Measurements from ENCODE around the gene PDE2A.

PDE2A gene

GRCh38 chr11:72627594-72628281, 46.5 kb downstream of the PDE2A start:
- no peaks in the 10 kb centered on the region for H3K36me3 ChIP-seq (ENCODE audit: insufficient read depth, low read length)
- no peak overlapping the region for H3K9ac ChIP-seq (ENCODE audit: low read depth, low read length)
- no peaks in the 10 kb centered on the region for H3K4me1 ChIP-seq (ENCODE audit: insufficient read depth, low read length)
- peaks cover 18% of the 10 kb centered on the region for H3K27me3 ChIP-seq (ENCODE audit: insufficient read depth, low read length, poor library complexity)
- H3K9me3 ChIP-seq (ENCODE audit: insufficient read depth, low read length, severe bottlenecking): no peaks in the 10 kb centered on the region
- DNase-seq: no peak
- H3K27ac ChIP-seq (ENCODE audit: low read length): no peak overlapping the region
- H3K4me2 ChIP-seq (ENCODE audit: insufficient read depth, low read length): no peak overlapping the region
- no peaks in the 10 kb centered on the region; the same call in none of the 2 replicates for H4K20me1 ChIP-seq (ENCODE audit: insufficient read depth, low read length)
- H3K4me3 ChIP-seq (ENCODE audit: low read depth in 1 of 2, low read length in 2 of 2): no peak overlapping the region
- no peaks in the 10 kb centered on the region for H3K79me2 ChIP-seq (ENCODE audit: insufficient read depth, low read length)
- TF ChIP-seq EZH2 (IDR thresholded peaks at IDR 0.05; ENCODE audit: borderline replicate concordance, low read depth, low read length, severe bottlenecking): no peak
- no peak for TF ChIP-seq CTCF (IDR thresholded peaks at IDR 0.05; ENCODE audit: borderline replicate concordance, extremely low read depth, low read length, poor library complexity, severe bottlenecking)
- ATAC-seq (ENCODE audit: insufficient read depth, low read depth): no peak
- H2AFZ ChIP-seq (ENCODE audit: low read depth, low read length): no peak overlapping the region

DNA sequence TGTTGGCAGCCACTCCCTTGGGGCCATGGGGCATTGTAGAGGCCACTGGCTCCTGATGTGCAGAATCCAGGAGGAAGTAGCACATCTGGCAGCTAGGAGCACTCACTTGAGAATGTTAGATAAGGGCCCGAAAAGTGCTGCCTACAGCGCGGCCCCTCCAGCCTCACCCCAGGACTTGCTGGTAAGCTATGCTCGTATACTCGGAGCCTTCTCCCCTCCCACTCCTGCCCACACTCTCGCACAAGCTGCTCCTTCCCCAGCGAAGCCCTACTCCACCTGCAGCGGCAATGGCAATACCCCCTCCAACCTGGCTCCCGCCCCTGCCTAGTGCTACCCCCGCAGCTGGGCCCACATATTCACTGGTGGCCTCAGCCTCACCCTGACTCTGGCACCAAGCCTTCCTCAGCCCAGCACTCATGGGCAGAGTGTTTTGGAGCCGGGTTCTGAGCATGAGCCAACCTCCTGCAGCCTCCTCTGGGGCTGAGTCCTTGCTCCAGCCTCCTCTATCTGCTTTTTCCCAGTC, 47.7 kb downstream of the PDE2A start:
- Histone ChIP-seq H3K4me2 (ENCODE audit: insufficient read depth, low read length) (no peak overlapping the region), H3K9me3 (ENCODE audit: insufficient read depth, low read length, severe bottlenecking) (no peaks in the 10 kb centered on the region), H3K27ac (ENCODE audit: low read length) (no peak overlapping the region), H3K9ac (ENCODE audit: low read depth, low read length) (no peak overlapping the region), H3K79me2 (ENCODE audit: insufficient read depth, low read length) (no peaks in the 10 kb centered on the region), H2AFZ (ENCODE audit: low read depth, low read length) (no peak overlapping the region), H3K27me3 (ENCODE audit: insufficient read depth, low read length, poor library complexity) (peaks cover 18% of the 10 kb centered on the region), H3K4me1 (ENCODE audit: insufficient read depth, low read length) (no peaks in the 10 kb centered on the region), H3K4me3 (ENCODE audit: low read depth in 1 of 2, low read length in 2 of 2) (no peak overlapping the region), H3K36me3 (ENCODE audit: insufficient read depth, low read length) (no peaks in the 10 kb centered on the region), H4K20me1 (ENCODE audit: insufficient read depth, low read length) (0 out of 2 replicates have a peak, but pooled peaks cover under 1% of the 10 kb centered on the region)
- no peak for TF ChIP-seq EZH2 (IDR thresholded peaks at IDR 0.05; ENCODE audit: borderline replicate concordance, low read depth, low read length, severe bottlenecking)
- no peak for TF ChIP-seq CTCF (IDR thresholded peaks at IDR 0.05; ENCODE audit: borderline replicate concordance, extremely low read depth, low read length, poor library complexity, severe bottlenecking)
- ATAC-seq (ENCODE audit: insufficient read depth, low read depth): no peak
- DNase-seq: no peak

DNA sequence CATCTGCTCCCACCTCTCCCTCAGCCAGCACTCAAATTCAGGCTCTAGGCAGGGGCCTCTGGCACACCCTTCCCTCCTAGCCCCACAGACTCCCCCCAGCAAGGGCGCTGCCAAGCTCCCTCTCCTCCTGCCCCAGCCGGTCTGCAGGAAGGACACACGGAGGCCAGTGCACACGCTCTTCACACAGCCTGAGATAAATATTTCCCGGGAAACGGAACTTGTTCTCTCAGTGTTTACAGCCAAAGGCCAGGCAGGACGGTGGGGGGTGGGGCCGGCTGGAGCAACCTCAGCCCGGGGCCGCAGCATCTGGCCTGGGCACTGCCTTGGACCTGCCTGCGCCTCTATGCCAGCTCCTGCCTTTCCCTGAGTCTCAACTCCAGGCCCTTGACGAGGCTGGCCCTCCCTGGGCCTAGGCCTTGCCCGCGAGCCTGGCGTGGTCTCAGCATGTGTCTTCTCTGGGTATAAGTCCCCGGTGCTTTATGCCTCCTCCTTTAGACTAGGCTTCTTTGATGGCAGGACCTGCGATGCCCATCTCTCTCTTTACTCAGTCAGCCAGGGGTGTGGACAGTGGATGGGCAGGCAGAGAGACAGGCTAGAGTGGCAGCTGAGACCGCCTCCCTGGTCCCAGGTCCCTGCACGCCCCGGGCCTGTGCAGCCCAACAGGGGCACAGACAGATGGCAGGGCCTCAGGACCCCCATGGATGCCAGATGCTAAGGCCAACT, 48.4 kb downstream of the PDE2A start:
- H3K4me1 ChIP-seq (ENCODE audit: insufficient read depth, low read length): no peaks in the 10 kb centered on the region
- DNase-seq: no peak
- ATAC-seq (ENCODE audit: insufficient read depth, low read depth): no peak
- no peak overlapping the region for H2AFZ ChIP-seq (ENCODE audit: low read depth, low read length)
- H4K20me1 ChIP-seq (ENCODE audit: insufficient read depth, low read length): 0 out of 2 replicates have a peak, but pooled peaks cover 3% of the 10 kb centered on the region
- H3K9me3 ChIP-seq (ENCODE audit: insufficient read depth, low read length, severe bottlenecking): no peaks in the 10 kb centered on the region
- H3K27me3 ChIP-seq (ENCODE audit: insufficient read depth, low read length, poor library complexity): peaks cover 18% of the 10 kb centered on the region
- H3K9ac ChIP-seq (ENCODE audit: low read depth, low read length): no peak overlapping the region
- no peak overlapping the region for H3K4me2 ChIP-seq (ENCODE audit: insufficient read depth, low read length)
- TF ChIP-seq CTCF (IDR thresholded peaks at IDR 0.05; ENCODE audit: borderline replicate concordance, extremely low read depth, low read length, poor library complexity, severe bottlenecking) (no peak), EZH2 (IDR thresholded peaks at IDR 0.05; ENCODE audit: borderline replicate concordance, low read depth, low read length, severe bottlenecking) (no peak)
- H3K27ac ChIP-seq (ENCODE audit: low read length): no peak overlapping the region
- H3K79me2 ChIP-seq (ENCODE audit: insufficient read depth, low read length): no peaks in the 10 kb centered on the region
- H3K36me3 ChIP-seq (ENCODE audit: insufficient read depth, low read length): no peaks in the 10 kb centered on the region
- H3K4me3 ChIP-seq (ENCODE audit: low read depth in 1 of 2, low read length in 2 of 2): no peak overlapping the region
